Erythroblast (primary cell): ENCODE measurements around the gene CLMN.

ENCODE experiments used
- GATA1 ChIP-seq: IDR thresholded peaks from 2 replicates; pipeline ENCODE4 v1.6.1; 2011; ENCODE audit warnings: low read depth, mild to moderate bottlenecking, control low read depth, low read length, moderate library complexity
- POLR2A ChIP-seq: IDR thresholded peaks from 2 replicates; pipeline ENCODE4 v1.6.1; 2011; ENCODE audit warnings: mild to moderate bottlenecking, low read length

GRCh38 chr14:95262511-95262891 is 57.2 kb downstream of the CLMN start:
- TF ChIP-seq POLR2A (no peak), GATA1 (no peak)
